ENCODE data around the gene MEF2B.

MEF2B gene

DNA sequence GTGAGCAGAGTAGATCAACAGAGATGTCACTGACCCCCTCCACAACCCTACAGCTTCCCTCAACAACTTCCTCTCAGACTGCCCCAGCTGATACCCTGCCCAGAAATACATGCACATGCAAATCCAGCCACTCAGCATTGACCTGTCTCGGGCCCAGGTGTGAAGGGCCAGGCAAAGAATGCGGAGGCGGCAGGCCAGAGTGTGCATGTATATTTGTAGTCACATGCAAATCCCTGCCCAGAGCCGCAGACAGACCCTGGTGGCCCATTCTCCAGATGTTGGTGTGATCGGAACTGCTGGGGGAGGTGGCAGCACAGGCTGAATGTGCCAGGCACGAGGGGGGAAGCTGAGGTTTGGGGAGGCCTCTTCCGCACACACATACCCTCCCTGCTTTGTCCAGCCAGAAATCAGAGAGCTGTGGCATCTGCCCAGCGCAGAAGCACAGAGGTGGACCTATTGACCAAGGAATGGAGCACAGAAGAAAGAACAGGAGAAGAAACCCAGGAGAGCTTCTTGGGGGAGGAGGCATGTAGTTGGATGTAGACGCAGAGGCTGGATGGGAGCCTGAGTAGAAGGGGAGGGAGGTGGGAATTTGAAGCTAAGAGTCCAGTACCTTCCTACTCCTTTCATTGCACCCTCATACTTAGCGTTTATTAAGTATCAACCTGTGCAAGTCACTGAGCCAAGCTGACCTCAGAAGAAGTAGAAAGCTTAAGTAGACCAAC is 14.4 kb downstream of the MEF2B start:
- TF ChIP-seq POLR2AphosphoS5 (IDR thresholded peaks at IDR 0.05; ENCODE audit: low read depth, low read length) (no peak), SIN3A (IDR thresholded peaks at IDR 0.05; ENCODE audit: borderline replicate concordance, insufficient read depth, low read length) (no peak)

DNA sequence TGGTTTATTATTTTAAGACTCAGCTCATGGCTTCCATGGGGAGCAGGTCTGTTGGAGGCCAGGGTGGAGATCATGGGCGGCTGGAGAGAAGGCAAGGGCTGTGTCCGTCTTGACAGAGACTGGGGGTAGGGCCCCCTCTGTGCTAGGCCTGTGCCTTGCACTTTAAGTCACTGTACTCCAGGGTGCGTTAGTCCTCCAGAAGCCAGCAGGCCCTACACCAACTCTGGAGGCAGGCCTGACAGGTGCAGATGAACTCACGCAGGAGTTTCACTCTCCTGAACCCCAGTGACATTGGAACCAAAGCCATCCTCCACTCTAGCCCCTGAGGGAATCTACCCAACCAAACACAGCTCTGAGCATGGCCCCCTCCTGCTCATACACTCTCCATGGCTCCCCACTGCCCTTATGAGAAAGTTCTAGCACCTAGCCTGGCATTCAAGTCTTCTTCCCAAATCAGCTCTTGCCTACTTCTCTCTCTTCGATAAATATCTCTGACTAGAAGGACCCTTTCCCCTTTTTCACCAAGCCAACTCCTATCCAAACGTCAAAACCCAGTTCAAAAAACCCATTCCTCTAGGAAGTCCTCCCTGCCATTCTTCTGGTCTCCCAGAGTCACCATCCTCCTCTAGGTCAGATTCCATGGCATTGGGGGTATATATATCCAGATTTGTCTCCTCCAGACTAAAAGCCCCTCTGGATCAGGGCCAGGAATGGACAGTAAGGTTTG is 15.1 kb downstream of the MEF2B start:
- TF ChIP-seq SIN3A (IDR thresholded peaks at IDR 0.05; ENCODE audit: borderline replicate concordance, insufficient read depth, low read length) (no peak), TAF1 (IDR thresholded peaks at IDR 0.05; ENCODE audit: borderline replicate concordance, insufficient read depth, low read length) (no peak), POLR2AphosphoS5 (IDR thresholded peaks at IDR 0.05; ENCODE audit: low read depth, low read length) (no peak), FOXP2 (optimal IDR thresholded peaks at IDR 0.05; ENCODE audit: borderline replicate concordance, extremely low read depth, extremely low read length, insufficient read depth) (no peak)
- TF ChIP-seq, protein P1, sequence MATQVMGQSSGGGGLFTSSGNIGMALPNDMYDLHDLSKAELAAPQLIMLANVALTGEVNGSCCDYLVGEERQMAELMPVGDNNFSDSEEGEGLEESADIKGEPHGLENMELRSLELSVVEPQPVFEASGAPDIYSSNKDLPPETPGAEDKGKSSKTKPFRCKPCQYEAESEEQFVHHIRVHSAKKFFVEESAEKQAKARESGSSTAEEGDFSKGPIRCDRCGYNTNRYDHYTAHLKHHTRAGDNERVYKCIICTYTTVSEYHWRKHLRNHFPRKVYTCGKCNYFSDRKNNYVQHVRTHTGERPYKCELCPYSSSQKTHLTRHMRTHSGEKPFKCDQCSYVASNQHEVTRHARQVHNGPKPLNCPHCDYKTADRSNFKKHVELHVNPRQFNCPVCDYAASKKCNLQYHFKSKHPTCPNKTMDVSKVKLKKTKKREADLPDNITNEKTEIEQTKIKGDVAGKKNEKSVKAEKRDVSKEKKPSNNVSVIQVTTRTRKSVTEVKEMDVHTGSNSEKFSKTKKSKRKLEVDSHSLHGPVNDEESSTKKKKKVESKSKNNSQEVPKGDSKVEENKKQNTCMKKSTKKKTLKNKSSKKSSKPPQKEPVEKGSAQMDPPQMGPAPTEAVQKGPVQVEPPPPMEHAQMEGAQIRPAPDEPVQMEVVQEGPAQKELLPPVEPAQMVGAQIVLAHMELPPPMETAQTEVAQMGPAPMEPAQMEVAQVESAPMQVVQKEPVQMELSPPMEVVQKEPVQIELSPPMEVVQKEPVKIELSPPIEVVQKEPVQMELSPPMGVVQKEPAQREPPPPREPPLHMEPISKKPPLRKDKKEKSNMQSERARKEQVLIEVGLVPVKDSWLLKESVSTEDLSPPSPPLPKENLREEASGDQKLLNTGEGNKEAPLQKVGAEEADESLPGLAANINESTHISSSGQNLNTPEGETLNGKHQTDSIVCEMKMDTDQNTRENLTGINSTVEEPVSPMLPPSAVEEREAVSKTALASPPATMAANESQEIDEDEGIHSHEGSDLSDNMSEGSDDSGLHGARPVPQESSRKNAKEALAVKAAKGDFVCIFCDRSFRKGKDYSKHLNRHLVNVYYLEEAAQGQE (IDR thresholded peaks at IDR 0.05; ENCODE audit: insufficient read depth in 1 of 2, low read depth in 2 of 2, low read length in 2 of 2): no peak

DNA sequence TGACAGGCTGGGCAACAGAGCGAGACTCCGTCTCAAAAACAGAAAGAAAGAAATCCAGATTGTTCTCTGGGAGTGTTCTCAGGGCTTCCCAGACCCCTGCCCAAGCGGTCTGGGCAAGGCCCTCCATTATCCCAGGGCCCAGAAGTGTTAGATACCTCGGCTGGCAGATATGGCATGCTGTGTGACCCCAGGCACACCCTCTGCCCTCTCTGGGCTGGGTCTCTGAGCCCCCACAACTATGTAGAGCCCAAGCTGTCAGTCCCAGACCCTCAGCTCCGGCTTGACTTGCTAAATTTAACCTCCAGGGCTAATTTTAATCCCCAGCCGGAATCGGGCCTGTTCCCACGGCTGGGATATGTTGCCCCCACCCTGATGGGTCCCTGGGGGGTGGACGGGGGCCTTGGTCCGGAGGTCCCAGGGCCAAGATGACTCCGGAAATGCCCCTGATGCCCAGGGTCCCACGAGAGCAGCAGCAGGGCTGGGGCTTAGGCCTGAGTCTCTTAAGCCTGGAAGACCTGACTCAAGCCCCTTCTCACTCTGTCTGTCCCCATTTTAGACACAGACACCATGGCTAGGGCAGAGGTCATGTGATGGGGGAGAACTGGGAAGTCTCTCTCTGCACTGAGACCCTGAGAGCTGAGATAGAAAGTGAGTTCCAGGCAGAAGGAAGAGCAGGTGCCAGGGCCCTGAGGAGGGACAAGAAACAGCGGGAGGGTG is 17.2 kb downstream of the MEF2B start:
- TF ChIP-seq FOXP2 (optimal IDR thresholded peaks at IDR 0.05; ENCODE audit: borderline replicate concordance, extremely low read depth, extremely low read length, insufficient read depth) (no peak), POLR2AphosphoS5 (IDR thresholded peaks at IDR 0.05; ENCODE audit: low read depth, low read length) (no peak), SIN3A (IDR thresholded peaks at IDR 0.05; ENCODE audit: borderline replicate concordance, insufficient read depth, low read length) (no peak), TAF1 (IDR thresholded peaks at IDR 0.05; ENCODE audit: borderline replicate concordance, insufficient read depth, low read length) (no peak)
- TF ChIP-seq, protein P1 (IDR thresholded peaks at IDR 0.05; ENCODE audit: insufficient read depth in 1 of 2, low read depth in 2 of 2, low read length in 2 of 2): no peak

DNA sequence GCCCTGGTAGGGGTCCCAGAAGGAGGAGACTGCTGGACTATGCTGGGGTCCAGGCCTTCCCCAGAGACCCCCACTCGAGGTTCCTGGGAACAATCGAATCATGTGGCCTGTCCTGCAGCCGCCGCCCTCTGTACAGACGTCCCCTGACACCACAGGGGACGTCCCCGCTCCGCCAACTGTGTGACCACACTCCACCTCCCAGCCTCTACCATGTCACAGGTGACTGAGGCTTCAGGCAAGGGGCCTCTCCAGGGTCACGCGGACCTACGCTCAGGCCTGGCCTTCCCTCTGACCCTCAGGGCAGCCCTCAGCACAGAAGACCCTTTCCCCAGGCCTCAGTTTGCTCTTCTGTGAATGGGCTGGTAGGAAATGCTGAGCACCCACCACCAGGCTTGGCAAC is 18.6 kb downstream of the MEF2B start:
- TF ChIP-seq, protein P1 (IDR thresholded peaks at IDR 0.05; ENCODE audit: insufficient read depth in 1 of 2, low read depth in 2 of 2, low read length in 2 of 2): no peak
- TF ChIP-seq FOXP2 (optimal IDR thresholded peaks at IDR 0.05; ENCODE audit: borderline replicate concordance, extremely low read depth, extremely low read length, insufficient read depth): no peak
- no peak for TF ChIP-seq SIN3A (IDR thresholded peaks at IDR 0.05; ENCODE audit: borderline replicate concordance, insufficient read depth, low read length)
- no peak for TF ChIP-seq TAF1 (IDR thresholded peaks at IDR 0.05; ENCODE audit: borderline replicate concordance, insufficient read depth, low read length)
- no peak for TF ChIP-seq POLR2AphosphoS5 (IDR thresholded peaks at IDR 0.05; ENCODE audit: low read depth, low read length)

DNA sequence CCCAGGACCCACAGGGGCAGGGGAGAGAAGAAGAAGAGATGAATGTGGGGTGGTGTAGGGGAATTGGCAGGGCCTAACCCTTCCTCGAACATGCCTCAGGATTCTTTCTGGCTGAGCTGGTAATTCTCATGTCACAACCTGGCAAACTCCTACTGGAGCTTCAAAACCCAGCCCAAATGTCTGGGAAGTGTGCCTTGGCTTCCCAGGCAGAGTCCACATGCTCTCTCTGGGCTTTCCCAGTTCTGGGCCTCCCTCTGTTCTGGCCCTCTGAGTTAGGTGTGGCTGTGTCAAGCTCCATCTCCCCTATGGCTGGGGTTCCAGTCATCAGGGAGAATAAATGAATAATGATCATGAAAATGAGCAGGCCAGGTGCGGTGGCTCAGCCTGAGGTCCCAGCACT is 20.6 kb downstream of the MEF2B start:
- TF ChIP-seq, protein P1 (IDR thresholded peaks at IDR 0.05; ENCODE audit: insufficient read depth in 1 of 2, low read depth in 2 of 2, low read length in 2 of 2): no peak
- no peak for TF ChIP-seq POLR2AphosphoS5 (IDR thresholded peaks at IDR 0.05; ENCODE audit: low read depth, low read length)
- TF ChIP-seq TAF1 (IDR thresholded peaks at IDR 0.05; ENCODE audit: borderline replicate concordance, insufficient read depth, low read length): no peak
- no peak for TF ChIP-seq FOXP2 (optimal IDR thresholded peaks at IDR 0.05; ENCODE audit: borderline replicate concordance, extremely low read depth, extremely low read length, insufficient read depth)
- TF ChIP-seq SIN3A (IDR thresholded peaks at IDR 0.05; ENCODE audit: borderline replicate concordance, insufficient read depth, low read length): no peak

Data from PFSK-1 (cell line).